ENCODE results near the gene ELP2.
"Not testable (repeated sequence)": the region's sequence is repeated elsewhere in the genome, so short reads cannot be mapped to it uniquely, and the experiment has no call there.

Gene ELP2

GRCh38 chr18:36162981-36163380, 33.3 kb downstream of the ELP2 start:
- no peak for ATAC-seq

GRCh38 chr18:36167692-36168218, 38.1 kb downstream of the ELP2 start:
- no peak for ATAC-seq
- TF ChIP-seq ISL1 (CRISPR knock-in tag; IDR thresholded peaks at IDR 0.05), result no peak
- no peak for TF ChIP-seq CSDC2 (CRISPR knock-in tag; IDR thresholded peaks at IDR 0.05)
- TF ChIP-seq ZC3H10 (CRISPR knock-in tag; IDR thresholded peaks at IDR 0.05), result no peak

More at GRCh38 chr18:36162981-36163380, 33.3 kb downstream of the ELP2 start:
- TF ChIP-seq POU6F1 (CRISPR knock-in tag; IDR thresholded peaks at IDR 0.05; ENCODE audit: borderline replicate concordance, low read depth) (no peak), CREB5 (CRISPR knock-in tag; IDR thresholded peaks at IDR 0.05; ENCODE audit: low read depth) (no peak), RARB (CRISPR knock-in tag; IDR thresholded peaks at IDR 0.05) (no peak), TCF4 (CRISPR knock-in tag; IDR thresholded peaks at IDR 0.05; ENCODE audit: borderline replicate concordance) (no peak), ZNF70 (CRISPR knock-in tag; IDR thresholded peaks at IDR 0.05) (no peak), ZNF8 (CRISPR knock-in tag; IDR thresholded peaks at IDR 0.05) (no peak), SNAI2 (CRISPR knock-in tag; IDR thresholded peaks at IDR 0.05) (no peak), GLIS3 (CRISPR knock-in tag; IDR thresholded peaks at IDR 0.05) (no peak), TOX (CRISPR knock-in tag; IDR thresholded peaks at IDR 0.05; ENCODE audit: borderline replicate concordance) (no peak), ZNF565 (CRISPR knock-in tag; conservative IDR thresholded peaks at IDR 0.05; ENCODE audit: low read depth) (no peak), PATZ1 (CRISPR knock-in tag; IDR thresholded peaks at IDR 0.05; ENCODE audit: borderline replicate concordance) (no peak), ARNTL (CRISPR knock-in tag; IDR thresholded peaks at IDR 0.05; ENCODE audit: borderline replicate concordance, low read depth) (no peak), ISL1 (CRISPR knock-in tag; IDR thresholded peaks at IDR 0.05) (no peak), PPARA (CRISPR knock-in tag; IDR thresholded peaks at IDR 0.05; ENCODE audit: borderline replicate concordance) (no peak), ZFP3 (CRISPR knock-in tag; IDR thresholded peaks at IDR 0.05) (no peak), CSRNP3 (CRISPR knock-in tag; IDR thresholded peaks at IDR 0.05) (no peak), ZC3H10 (CRISPR knock-in tag; IDR thresholded peaks at IDR 0.05) (no peak), ZFP30 (CRISPR knock-in tag; IDR thresholded peaks at IDR 0.05) (no peak), CSDC2 (CRISPR knock-in tag; IDR thresholded peaks at IDR 0.05) (no peak)

- ATAC-seq, result not testable (repeated sequence)
Measured at GRCh38 chr18:36168296-36168695, 38.6 kb downstream of the ELP2 start.

GRCh38 chr18:36169938-36170337, 40.2 kb downstream of the ELP2 start:
- TF ChIP-seq CSDC2 (CRISPR knock-in tag; IDR thresholded peaks at IDR 0.05) (no peak), ZFP3 (CRISPR knock-in tag; IDR thresholded peaks at IDR 0.05) (no peak), SNAI2 (CRISPR knock-in tag; IDR thresholded peaks at IDR 0.05) (no peak), TCF4 (CRISPR knock-in tag; IDR thresholded peaks at IDR 0.05; ENCODE audit: borderline replicate concordance) (no peak)

GRCh38 chr18:36175481-36175880, 45.8 kb downstream of the ELP2 start:
- ATAC-seq, result no peak
- no peak for TF ChIP-seq TOX (CRISPR knock-in tag; IDR thresholded peaks at IDR 0.05; ENCODE audit: borderline replicate concordance)
- TF ChIP-seq GLIS3 (CRISPR knock-in tag; IDR thresholded peaks at IDR 0.05), result no peak
- no peak for TF ChIP-seq OSR1 (CRISPR knock-in tag; IDR thresholded peaks at IDR 0.05)
- TF ChIP-seq ZNF8 (CRISPR knock-in tag; IDR thresholded peaks at IDR 0.05), result no peak
- TF ChIP-seq PATZ1 (CRISPR knock-in tag; IDR thresholded peaks at IDR 0.05; ENCODE audit: borderline replicate concordance), result no peak
- no peak for TF ChIP-seq CSRNP3 (CRISPR knock-in tag; IDR thresholded peaks at IDR 0.05)
- no peak for TF ChIP-seq CREB5 (CRISPR knock-in tag; IDR thresholded peaks at IDR 0.05; ENCODE audit: low read depth)
- no peak for TF ChIP-seq RARB (CRISPR knock-in tag; IDR thresholded peaks at IDR 0.05)

More at GRCh38 chr18:36169938-36170337, 40.2 kb downstream of the ELP2 start:
- no peak for ATAC-seq
